Tibial nerve (tissue), 3 donors: ENCODE data around the gene SRRD.

Source experiments
- CTCF ChIP-seq, 5 experiments: fragments of 200-600 bp in 3 of 5; fragments of 450-650 bp in 2 of 5; sonication (generic) in 3 of 5; IDR thresholded peaks; one replicate each; pipeline ENCODE4 v1.5.1; 2016 to 2019; ENCODE audit warnings: antibody characterized with exemption in 5 of 5, mild to moderate bottlenecking in 3 of 5, moderate library complexity in 2 of 5
- POLR2A ChIP-seq, 2 donors: fragments of 450-650 bp; IDR thresholded peaks; one replicate each; pipeline ENCODE4 v1.6.1; 2017; ENCODE audit warnings: antibody characterized with exemption in 2 of 2, mild to moderate bottlenecking in 2 of 2, moderate library complexity in 2 of 2

- TF ChIP-seq CTCF (IDR thresholded peaks at IDR 0.05) (no peak), POLR2A (IDR thresholded peaks at IDR 0.05) (no peak)
Measured at GRCh38 chr22:26524870-26525269, 41.2 kb downstream of the SRRD start.
